CD14-positive monocyte (primary cell): ENCODE measurements around the gene CEP131. TPM values are rescaled to one million over a fixed set of nuclear protein-coding genes. Genes with fewer than 3 reads are reported as not detected.

Experiments used
- DNase-seq, 3 donors: peaks; one replicate each; pipeline ENCODE4 v3.0.0-alpha.2; 2011 to 2022
- H2AFZ ChIP-seq: 2 replicates; pipeline ENCODE4 v1.6.0; 2012; ENCODE audit warnings: mild to moderate bottlenecking, low read depth, low read length, inconsistent platforms; ENCODE audit not compliant: insufficient read depth, poor library complexity, severe bottlenecking
- H3K27ac ChIP-seq, 2 donors: 1 replicate in 1 of 2; 2 replicates in 1 of 2; pipeline ENCODE4 v1.5.1; 2012 to 2013; ENCODE audit warnings: low read length in 2 of 2, control low read depth in 1 of 2, inconsistent platforms in 1 of 2, low read depth in 1 of 2, mild to moderate bottlenecking in 1 of 2
- H3K27me3 ChIP-seq, 2 donors: one replicate each; pipeline versions ENCODE4 v1.6.0 to v1.6.1; 2011 to 2013; ENCODE audit warnings: low read length in 2 of 2; ENCODE audit not compliant: control insufficient read depth in 2 of 2, insufficient read depth in 2 of 2
- H3K36me3 ChIP-seq, 2 donors: replicated peaks in 1 of 2; 1 replicate in 1 of 2; 2 replicates in 1 of 2; pipeline versions ENCODE4 v1.5.1 to v1.6.1; 2012 to 2013; ENCODE audit warnings: low read length in 2 of 2, control low read depth in 1 of 2, inconsistent platforms in 1 of 2, mild to moderate bottlenecking in 1 of 2; ENCODE audit not compliant: insufficient read depth in 2 of 2, control insufficient read depth in 1 of 2
- H3K4me1 ChIP-seq, 2 donors: 1 replicate in 1 of 2; 2 replicates in 1 of 2; pipeline versions ENCODE4 v1.5.1 to v1.6.1; 2012 to 2013; ENCODE audit warnings: low read length in 2 of 2, control low read depth in 1 of 2, inconsistent platforms in 1 of 2, mild to moderate bottlenecking in 1 of 2, moderate library complexity in 1 of 2; ENCODE audit not compliant: insufficient read depth in 2 of 2, control insufficient read depth in 1 of 2
- H3K4me2 ChIP-seq: replicated peaks from 2 replicates; pipeline ENCODE3; 2012; ENCODE audit warnings: low read length, moderate library complexity, mild to moderate bottlenecking; ENCODE audit not compliant: poor library complexity, severe bottlenecking; ENCODE audit errors: extremely low read depth
- H3K4me3 ChIP-seq, 3 experiments: fragments of 200-600 bp in 1 of 3; sonication (generic) in 1 of 3; replicated peaks in 1 of 3; 1 replicate in 2 of 3; 2 replicates in 1 of 3; pipeline ENCODE4 v1.5.1; 2011 to 2013; ENCODE audit warnings: low read length in 3 of 3, mild to moderate bottlenecking in 3 of 3, control low read depth in 2 of 3, low read depth in 2 of 3, inconsistent platforms in 1 of 3, moderate library complexity in 1 of 3
- H3K79me2 ChIP-seq: 2 replicates; pipeline ENCODE4 v1.6.0; 2012; ENCODE audit warnings: mild to moderate bottlenecking, control low read depth, inconsistent platforms, low read length, moderate library complexity; ENCODE audit not compliant: insufficient read depth
- H3K9ac ChIP-seq: 2 replicates; pipeline ENCODE4 v1.6.0; 2017; ENCODE audit warnings: low read length, mild to moderate bottlenecking; ENCODE audit not compliant: insufficient read depth, poor library complexity, severe bottlenecking
- H3K9me3 ChIP-seq, 2 donors: replicated peaks in 1 of 2; 1 replicate in 1 of 2; 2 replicates in 1 of 2; pipeline versions ENCODE4 v1.5.1 to v1.6.1; 2012 to 2013; ENCODE audit warnings: low read length in 2 of 2, control low read depth in 1 of 2; ENCODE audit not compliant: control insufficient read depth in 1 of 2, insufficient read depth in 1 of 2
- H4K20me1 ChIP-seq: 2 replicates; pipeline ENCODE4 v1.6.0; 2012; ENCODE audit warnings: mild to moderate bottlenecking, low read length, control low read depth, moderate library complexity; ENCODE audit not compliant: insufficient read depth
- H3K27ac Mint-ChIP-seq, 7 donors: one replicate each; pipeline ENCODE4 v1.8.0; 2020; ENCODE audit warnings: mild to moderate bottlenecking in 7 of 7, mixed read lengths in 7 of 7, moderate library complexity in 6 of 7, inconsistent platforms in 2 of 7
- H3K27me3 Mint-ChIP-seq, 3 donors: one replicate each; pipeline ENCODE4 v1.8.0; 2021 to 2022; ENCODE audit warnings: low read depth in 3 of 3, mild to moderate bottlenecking in 3 of 3, mixed read lengths in 3 of 3, moderate library complexity in 3 of 3, inconsistent platforms in 1 of 3
- H3K36me3 Mint-ChIP-seq, 2 donors: one replicate each; pipeline ENCODE4 v1.8.0; 2020; ENCODE audit warnings: mixed read lengths in 2 of 2, inconsistent platforms in 1 of 2, mild to moderate bottlenecking in 1 of 2
- H3K4me1 Mint-ChIP-seq: one replicate; pipeline ENCODE4 v1.8.0; 2020; ENCODE audit warnings: mild to moderate bottlenecking, mixed read lengths
- H3K4me3 Mint-ChIP-seq, 2 donors: one replicate each; pipeline ENCODE4 v1.8.0; 2020; ENCODE audit warnings: mild to moderate bottlenecking in 2 of 2, mixed read lengths in 2 of 2, moderate library complexity in 1 of 2
- H3K9me3 Mint-ChIP-seq, 7 donors: one replicate each; pipeline ENCODE4 v1.8.0; 2020 to 2022; ENCODE audit warnings: mixed read lengths in 7 of 7, mild to moderate bottlenecking in 6 of 7, moderate library complexity in 6 of 7, inconsistent platforms in 2 of 7
- CTCF ChIP-seq: fragments of 200-600 bp; IDR thresholded peaks from one replicate; pipeline ENCODE4 v1.8.0; 2022; ENCODE audit warnings: antibody characterized with exemption, mild to moderate bottlenecking
- WGBS: methylation state at CpG from one replicate; pipeline ENCODE4 v1.1.5; 2013; ENCODE audit warnings: missing lambda C conversion rate; ENCODE audit not compliant: insufficient coverage; 5-methylcytosine and 5-hydroxymethylcytosine counted together
- intact Hi-C, 2 donors: fragments of 100-400 bp; cut with micrococcal nuclease; formaldehyde crosslinking; loops; one replicate each; pipeline versions ENCODE4 v1.15.0 to v1.15.1; 2023
- polyA plus RNA-seq, 3 donors: library from polyadenylated mRNA; depleted of rRNA in 1 of 3; unstranded in 2 of 3; stranded (reverse) in 1 of 3; fragments of 300-500 nt in 2 of 3; fragments of >200 nt in 1 of 3; fragmentation: Illumina TruSeq in 2 of 3; gene quantifications; 1 replicate in 2 of 3; 2 replicates in 1 of 3; pipeline ENCODE4 v1.2.3, GENCODE V29; 2012 to 2021

Gene CEP131
- polyA plus RNA-seq, 3 donors: 0.69 to 9.7 (median 1.0) TPM

GRCh38 chr17:81179861-81180260, 42.9 kb downstream of the CEP131 start:
- Histone ChIP-seq H3K4me1 (no peaks in the 10 kb centered on the region), H3K9ac (no peak overlapping the region), H3K4me3 (no peak overlapping the region), H2AFZ (no peak overlapping the region), H3K4me2 (no peak overlapping the region), H3K79me2 (no peaks in the 10 kb centered on the region), H4K20me1 (no peaks in the 10 kb centered on the region), H3K27me3 (peaks cover 0 to 16% of the 10 kb centered on the region in 2 donors), H3K9me3 (peaks cover 3 to 6% of the 10 kb centered on the region in 2 donors), H3K36me3 (no peaks in the 10 kb centered on the region), H3K27ac (no peak overlapping the region)
- Mint-ChIP-seq H3K9me3 (peaks cover 3 to 17% (median 7%) of the 10 kb centered on the region in 7 donors), H3K4me3 (no peak overlapping the region), H3K27me3 (peaks cover 11 to 21% (median 14%) of the 10 kb centered on the region in 3 donors), H3K4me1 (no peaks in the 10 kb centered on the region), H3K36me3 (peaks cover 0 to 3% of the 10 kb centered on the region in 2 donors), H3K27ac (no peak overlapping the region)
- DNase-seq: no peak
- TF ChIP-seq CTCF: no peak
- 93% methylated on average over 9 of the region's 12 CpGs for WGBS
- intact Hi-C loops: no loop called here

GRCh38 chr17:81179220-81179619, 43.5 kb downstream of the CEP131 start:
- no peak for TF ChIP-seq CTCF
- H3K4me3 ChIP-seq: no peak overlapping the region
- H3K9me3 Mint-ChIP-seq: peaks cover 3 to 16% (median 7%) of the 10 kb centered on the region in 7 donors
- peaks cover 0 to 10% of the 10 kb centered on the region in 2 donors for H3K27me3 ChIP-seq
- peaks cover 0 to 3% of the 10 kb centered on the region in 2 donors for H3K36me3 Mint-ChIP-seq
- DNase-seq: no peak
- H4K20me1 ChIP-seq: no peaks in the 10 kb centered on the region
- no peaks in the 10 kb centered on the region for H3K79me2 ChIP-seq
- H3K4me2 ChIP-seq: no peak overlapping the region
- H3K4me1 ChIP-seq: no peaks in the 10 kb centered on the region
- no peak overlapping the region for H3K27ac Mint-ChIP-seq
- H3K4me1 Mint-ChIP-seq: no peaks in the 10 kb centered on the region
- peaks cover 9 to 15% (median 9%) of the 10 kb centered on the region in 3 donors for H3K27me3 Mint-ChIP-seq
- no peak overlapping the region for H2AFZ ChIP-seq
- intact Hi-C loops: no loop called here
- H3K9me3 ChIP-seq: peaks cover 3 to 6% of the 10 kb centered on the region in 2 donors
- no peaks in the 10 kb centered on the region for H3K36me3 ChIP-seq
- H3K9ac ChIP-seq: no peak overlapping the region
- no peak overlapping the region for H3K4me3 Mint-ChIP-seq
- no peak overlapping the region for H3K27ac ChIP-seq
- WGBS: 93% methylated on average over 5 of the region's 9 CpGs
